H1 (cell line): Measurements from ENCODE around the gene RAVER2. TPM values are rescaled to one million over a fixed set of nuclear protein-coding genes. Genes with fewer than 3 reads are reported as not detected.
"Not testable (repeated sequence)": the region's sequence is repeated elsewhere in the genome, so short reads cannot be mapped to it uniquely, and the experiment has no call there.

Experiments used
- CTCF ChIA-PET: fragments of 300-600 bp; sonication (Branson Sonifier 250); formaldehyde crosslinking; loops from one replicate; lab custom pipeline; 2021; ENCODE audit not compliant: partially characterized antibody; lab: Charles Lee
- POLR2A ChIA-PET: fragments of 300-600 bp; sonication (Branson Sonifier 250); formaldehyde crosslinking; loops from one replicate; lab custom pipeline; 2021; ENCODE audit warnings: inconsistent platforms; ENCODE audit not compliant: partially characterized antibody; lab: Charles Lee
- DNase-seq, 2 experiments: peaks; one replicate each; pipeline versions ENCODE4 v3.0.0 to v3.0.0-alpha.2; 2010 to 2022; ENCODE audit warnings: low spot score in 2 of 2, low read depth in 1 of 2, mixed read lengths in 1 of 2
- FAIRE-seq: peaks from 2 replicates; lab custom pipeline; 2011; peaks lifted over from hg19 to GRCh38; lab: Jason Lieb, UNC
- H2AFZ ChIP-seq: 2 replicates; pipeline ENCODE4 v1.8.1; 2012; ENCODE audit warnings: low read length, inconsistent platforms
- H2AK5ac ChIP-seq: 2 replicates; pipeline ENCODE4 v1.6.1; 2013; ENCODE audit warnings: low read depth, low read length
- H2BK120ac ChIP-seq: replicated peaks from 2 replicates; pipeline ENCODE3; 2013; ENCODE audit warnings: low read depth, low read length, inconsistent platforms
- H2BK12ac ChIP-seq: 2 replicates; pipeline ENCODE4 v1.6.1; 2013; ENCODE audit warnings: low read depth, low read length
- H2BK15ac ChIP-seq: 2 replicates; pipeline ENCODE4 v1.6.1; 2013; ENCODE audit warnings: low read length
- H2BK20ac ChIP-seq: 2 replicates; pipeline ENCODE4 v1.6.1; 2013; ENCODE audit warnings: low read length
- H2BK5ac ChIP-seq: 2 replicates; pipeline ENCODE4 v1.6.1; 2013; ENCODE audit warnings: low read depth, low read length
- H3K14ac ChIP-seq: 2 replicates; pipeline ENCODE4 v1.6.1; 2013; ENCODE audit warnings: inconsistent platforms; ENCODE audit not compliant: insufficient read length
- H3K18ac ChIP-seq: 2 replicates; pipeline ENCODE4 v1.6.1; 2013; ENCODE audit warnings: low read length; ENCODE audit errors: extremely low read depth
- H3K23ac ChIP-seq: 2 replicates; pipeline ENCODE4 v1.6.1; 2013; ENCODE audit warnings: inconsistent platforms; ENCODE audit not compliant: insufficient read length
- H3K23me2 ChIP-seq: 2 replicates; pipeline ENCODE4 v1.6.1; 2013; ENCODE audit warnings: low read depth, low read length
- H3K27ac ChIP-seq: 2 replicates; pipeline ENCODE4 v1.6.1; 2011; ENCODE audit warnings: low read depth, low read length, inconsistent platforms
- H3K27me3 ChIP-seq, 4 experiments: replicated peaks in 1 of 4; 1 replicate in 1 of 4; 2 replicates in 3 of 4; pipeline versions ENCODE4 v1.6.1 to v1.8.1; 2011 to 2013; ENCODE audit warnings: low read length in 3 of 4, mild to moderate bottlenecking in 3 of 4, inconsistent platforms in 2 of 4, mixed read lengths in 2 of 4, moderate library complexity in 1 of 4; ENCODE audit not compliant: control insufficient read depth in 3 of 4, insufficient read depth in 3 of 4; ENCODE audit errors: extremely low read depth in 1 of 4
- H3K36me3 ChIP-seq, 4 experiments: 2 replicates each; pipeline versions ENCODE4 v1.6.1 to v1.8.1; 2011 to 2013; ENCODE audit warnings: mild to moderate bottlenecking in 4 of 4, low read length in 3 of 4, moderate library complexity in 2 of 4, control low read depth in 1 of 4, inconsistent platforms in 1 of 4; ENCODE audit not compliant: insufficient read depth in 4 of 4, control insufficient read depth in 2 of 4
- H3K4ac ChIP-seq: replicated peaks from 2 replicates; pipeline ENCODE3; 2013; ENCODE audit warnings: low read length, low read depth, mixed read lengths, inconsistent platforms; ENCODE audit not compliant: insufficient read length
- H3K4me1 ChIP-seq, 4 experiments: replicated peaks in 1 of 4; 1 replicate in 1 of 4; 2 replicates in 3 of 4; pipeline versions ENCODE4 v1.6.1 to v1.8.1; 2011 to 2013; ENCODE audit warnings: low read length in 3 of 4, inconsistent platforms in 2 of 4, mixed read lengths in 1 of 4; ENCODE audit not compliant: insufficient read depth in 4 of 4, control insufficient read depth in 3 of 4
- H3K4me2 ChIP-seq, 2 experiments: 2 replicates each; pipeline versions ENCODE4 v1.6.1 to v1.8.1; 2011 to 2013; ENCODE audit warnings: low read depth in 2 of 2, low read length in 2 of 2, control low read depth in 1 of 2, inconsistent platforms in 1 of 2, mild to moderate bottlenecking in 1 of 2; ENCODE audit not compliant: insufficient read depth in 1 of 2
- H3K4me3 ChIP-seq, 4 experiments: fragments of 200-600, 300-600 bp in 1 of 4; sonication (generic), shearing (Covaris generic), sonication (Bioruptor Twin) in 1 of 4; 2 replicates each; pipeline versions ENCODE4 v1.5.1 to v1.8.1; 2011 to 2016; ENCODE audit warnings: low read length in 4 of 4, low read depth in 3 of 4, control low read depth in 2 of 4, inconsistent platforms in 2 of 4, mild to moderate bottlenecking in 2 of 4, mixed read lengths in 1 of 4, moderate library complexity in 1 of 4; ENCODE audit not compliant: insufficient read depth in 2 of 4; ENCODE audit errors: extremely low read depth in 1 of 4
- H3K56ac ChIP-seq: replicated peaks from 2 replicates; pipeline ENCODE3; 2013; ENCODE audit warnings: low read depth, mild to moderate bottlenecking, mixed read lengths, low read length, inconsistent platforms; ENCODE audit not compliant: insufficient read length
- H3K79me1 ChIP-seq: 2 replicates; pipeline ENCODE4 v1.6.1; 2013; ENCODE audit warnings: low read depth, low read length, control low read depth
- H3K79me2 ChIP-seq, 2 experiments: 2 replicates each; pipeline versions ENCODE4 v1.6.1 to v1.8.1; 2012 to 2013; ENCODE audit warnings: low read length in 2 of 2, mild to moderate bottlenecking in 2 of 2, inconsistent platforms in 1 of 2; ENCODE audit not compliant: insufficient read depth in 2 of 2, control insufficient read depth in 1 of 2
- H3K9ac ChIP-seq, 4 experiments: replicated peaks in 1 of 4; 1 replicate in 1 of 4; 2 replicates in 3 of 4; pipeline versions ENCODE4 v1.6.1 to v1.8.1; 2011 to 2013; ENCODE audit warnings: low read depth in 3 of 4, low read length in 3 of 4, control low read depth in 2 of 4, mild to moderate bottlenecking in 2 of 4, moderate library complexity in 2 of 4, inconsistent platforms in 1 of 4; ENCODE audit errors: extremely low read depth in 1 of 4
- H3K9me3 ChIP-seq, 2 experiments: 2 replicates each; pipeline versions ENCODE4 v1.6.1 to v1.8.1; 2012 to 2013; ENCODE audit warnings: mild to moderate bottlenecking in 2 of 2, moderate library complexity in 2 of 2, control low read depth in 1 of 2, inconsistent platforms in 1 of 2, low read depth in 1 of 2, low read length in 1 of 2, mixed read lengths in 1 of 2; ENCODE audit not compliant: insufficient read depth in 2 of 2
- H4K20me1 ChIP-seq, 2 experiments: replicated peaks in 1 of 2; 2 replicates each; pipeline versions ENCODE3 to v1.8.1; 2011 to 2013; ENCODE audit warnings: inconsistent platforms in 2 of 2, low read length in 2 of 2, mild to moderate bottlenecking in 1 of 2; ENCODE audit not compliant: insufficient read depth in 2 of 2, control insufficient read depth in 1 of 2
- H4K5ac ChIP-seq: 2 replicates; pipeline ENCODE4 v1.6.1; 2013; ENCODE audit warnings: low read length, low read depth, mixed read lengths, inconsistent platforms; ENCODE audit not compliant: insufficient read length
- H4K8ac ChIP-seq: 2 replicates; pipeline ENCODE4 v1.8.0; 2013; ENCODE audit warnings: mild to moderate bottlenecking, moderate library complexity, low read length, inconsistent platforms; ENCODE audit not compliant: insufficient read depth; ENCODE audit errors: extremely low read depth
- H4K91ac ChIP-seq: replicated peaks from 2 replicates; pipeline ENCODE3; 2013; ENCODE audit warnings: low read length, mixed read lengths, inconsistent platforms; ENCODE audit not compliant: insufficient read length
- WGBS, 2 experiments: shearing (Covaris generic) in 1 of 2; methylation state at CpG; one replicate each; pipeline versions ENCODE4 v1.1.6 to v1.1.7; 2013 to 2015; ENCODE audit warnings: low lambda C conversion rate in 2 of 2, mixed read lengths in 2 of 2, inconsistent platforms in 1 of 2, low coverage in 1 of 2, missing lambda C conversion rate in 1 of 2; ENCODE audit not compliant: insufficient replicate concordance in 2 of 2, insufficient coverage in 1 of 2, insufficient read length in 1 of 2; ENCODE audit errors: extremely low coverage in 1 of 2, missing lambda C conversion rate in 1 of 2; 5-methylcytosine and 5-hydroxymethylcytosine counted together
- polyA plus RNA-seq, 7 experiments: library from polyadenylated mRNA; depleted of rRNA in 3 of 7; stranded (reverse) in 5 of 7; unstranded in 2 of 7; fragments of >200 nt in 5 of 7; fragments of 200-250 nt in 2 of 7; gene quantifications; 1 replicate in 5 of 7; 2 replicates in 1 of 7; 4 replicates in 1 of 7; pipeline versions ENCODE4 v1.2.1 to v1.2.3, GENCODE V29; 2011 to 2013; ENCODE audit warnings: missing spikeins in 2 of 7, mixed read lengths in 2 of 7
- total RNA-seq: library from RNA; stranded (reverse); fragmentation: NEBNext Ultra II Directional; extraction: Animal tissue kit (Norgen Biotek cat#: 25700); gene quantifications from 2 replicates; pipeline ENCODE4 v1.2.1, GENCODE V29; 2021

RAVER2 gene
- total and polyA plus RNA-seq, 2 of the 8 experiments (the other 6 are each of a cell fraction or from before 2014, with no cell fraction given), result 10.5 to 19.5 TPM

- H4K20me1 ChIP-seq, H3K36me3 ChIP-seq, H3K4me3 ChIP-seq, H2BK5ac ChIP-seq, H2BK20ac ChIP-seq, H3K27me3 ChIP-seq, H2AK5ac ChIP-seq, H3K27ac ChIP-seq, H2BK12ac ChIP-seq, H3K9me3 ChIP-seq, H3K9ac ChIP-seq, H3K18ac ChIP-seq, H4K8ac ChIP-seq, H3K23ac ChIP-seq, H2BK15ac ChIP-seq, CTCF ChIA-PET, H3K56ac ChIP-seq, H2BK120ac ChIP-seq, FAIRE-seq, H3K4me2 ChIP-seq, H3K79me1 ChIP-seq, H4K5ac ChIP-seq, H3K14ac ChIP-seq, H2AFZ ChIP-seq, DNase-seq, H3K23me2 ChIP-seq, H3K4me1 ChIP-seq, H3K4ac ChIP-seq, H3K79me2 ChIP-seq, POLR2A ChIA-PET, H4K91ac ChIP-seq: not testable (repeated sequence)
- 89% methylated on average over 3 of the region's 3 CpGs; no CpG with 5 or more reads in 1 of the 2 experiments for WGBS, 2 experiments
Measured at GRCh38 chr1:64702670-64703069, 42.2 kb upstream of the RAVER2 start.
